Muscle of leg (tissue), 11 donors: ENCODE results near the gene ARMC9. TPM values are rescaled to one million over a fixed set of nuclear protein-coding genes. Genes with fewer than 3 reads are reported as not detected.
"Not testable (repeated sequence)": the region's sequence is repeated elsewhere in the genome, so short reads cannot be mapped to it uniquely, and the experiment has no call there.

Experiments
- DNase-seq: peaks from one replicate; pipeline ENCODE4 v3.0.0; 2013
- H3K27ac ChIP-seq: one replicate; pipeline ENCODE4 v1.5.1; 2013; ENCODE audit warnings: mild to moderate bottlenecking, low read length, control low read depth
- H3K27me3 ChIP-seq: one replicate; pipeline ENCODE4 v1.6.1; 2013; ENCODE audit warnings: low read length; ENCODE audit not compliant: control insufficient read depth, insufficient read depth
- H3K36me3 ChIP-seq: one replicate; pipeline ENCODE4 v1.6.1; 2013; ENCODE audit warnings: low read length; ENCODE audit not compliant: control insufficient read depth, insufficient read depth
- H3K4me1 ChIP-seq: one replicate; pipeline ENCODE4 v1.6.1; 2013; ENCODE audit warnings: low read length; ENCODE audit not compliant: control insufficient read depth, insufficient read depth
- H3K4me3 ChIP-seq: one replicate; pipeline ENCODE4 v1.5.1; 2013; ENCODE audit warnings: low read length, control low read depth
- H3K9me3 ChIP-seq: replicated peaks from 2 replicates; pipeline ENCODE4 v1.6.1; 2013; ENCODE audit warnings: low read depth, low read length; ENCODE audit not compliant: control insufficient read depth
- whole genome bisulfite sequencing: methylation state at CpG from one replicate; pipeline ENCODE4 v1.1.5; 2013; ENCODE audit warnings: missing lambda C conversion rate; ENCODE audit not compliant: insufficient coverage; 5-methylcytosine and 5-hydroxymethylcytosine counted together
- polyA plus RNA-seq, 8 donors: library from polyadenylated mRNA; unstranded; fragments of 120-200 nt; gene quantifications; one replicate each; pipeline versions ENCODE4 v1.2.1 to v1.2.3, GENCODE V29; 2013; ENCODE audit warnings: inconsistent platforms in 1 of 8, low replicate concordance in 1 of 8; ENCODE audit not compliant: insufficient read length in 8 of 8, insufficient read depth in 1 of 8
- total RNA-seq: library from RNA; stranded (reverse); fragments of 120-200 nt; gene quantifications from one replicate; pipeline ENCODE4 v1.2.4, GENCODE V29; 2013

The ARMC9 gene
- total and polyA plus RNA-seq, 9 donors: 3.6 to 9.4 (median 5.3) TPM

GRCh38 chr2:231189571-231190495 is 8.6 kb upstream of the ARMC9 start:
- peak; percentile 41 for DNase-seq
- Histone ChIP-seq H3K4me3 (no peak overlapping the region), H3K36me3 (no peaks in the 10 kb centered on the region), H3K27ac (peak overlapping the region; percentile 44), H3K9me3 (no peaks in the 10 kb centered on the region), H3K4me1 (peaks cover 17% of the 10 kb centered on the region), H3K27me3 (peaks cover 20% of the 10 kb centered on the region)
- 50% methylated on average over 13 of the region's 22 CpGs for WGBS

- DNase-seq: peak; percentile 60
- peaks cover 20% of the 10 kb centered on the region for H3K27me3 ChIP-seq
- 11% methylated on average over 41 of the region's 42 CpGs for WGBS
- no peaks in the 10 kb centered on the region for H3K9me3 ChIP-seq
- peak overlapping the region; percentile 25 for H3K4me3 ChIP-seq
- peak overlapping the region; percentile 44 for H3K27ac ChIP-seq
- no peaks in the 10 kb centered on the region for H3K36me3 ChIP-seq
- H3K4me1 ChIP-seq: peaks cover 17% of the 10 kb centered on the region
Observed at GRCh38 chr2:231190531-231191197, 7.8 kb upstream of the ARMC9 start.

- Histone ChIP-seq H3K27ac (peak overlapping the region; percentile 65), H3K4me1 (peaks cover 17% of the 10 kb centered on the region), H3K4me3 (no peak overlapping the region), H3K36me3 (no peaks in the 10 kb centered on the region), H3K9me3 (no peaks in the 10 kb centered on the region), H3K27me3 (peaks cover 22% of the 10 kb centered on the region)
- WGBS: 13% methylated on average over 10 of the region's 19 CpGs
- DNase-seq: peak; percentile 93
Observed at GRCh38 chr2:231191896-231192872, 6.2 kb upstream of the ARMC9 start.

DNA sequence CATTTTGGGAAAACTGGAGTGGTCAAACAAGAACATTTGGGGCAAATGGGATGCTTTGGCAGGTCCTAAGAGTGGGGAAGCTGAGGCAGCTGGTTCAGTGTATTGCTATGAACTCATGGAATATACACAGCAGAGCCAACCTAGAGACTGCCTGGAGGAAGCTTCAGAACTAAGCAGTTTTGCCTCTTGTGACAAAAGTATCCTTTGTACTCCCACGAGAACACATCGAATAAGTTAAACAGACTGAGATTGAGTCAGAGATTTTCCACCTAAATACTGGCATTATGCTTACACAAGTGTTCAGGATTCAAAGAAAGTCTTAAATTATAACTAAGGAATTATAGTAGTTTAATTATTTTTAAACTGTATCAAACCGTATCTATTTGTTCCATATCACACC is 5.2 kb upstream of the ARMC9 start:
- H3K36me3 ChIP-seq: no peaks in the 10 kb centered on the region
- H3K4me1 ChIP-seq: peaks cover 23% of the 10 kb centered on the region
- no peak overlapping the region for H3K4me3 ChIP-seq
- no peaks in the 10 kb centered on the region for H3K9me3 ChIP-seq
- WGBS: no CpG with 5 or more reads among the region's 3 CpGs
- H3K27ac ChIP-seq: no peak overlapping the region
- peaks cover 22% of the 10 kb centered on the region for H3K27me3 ChIP-seq
- DNase-seq: no peak

DNA sequence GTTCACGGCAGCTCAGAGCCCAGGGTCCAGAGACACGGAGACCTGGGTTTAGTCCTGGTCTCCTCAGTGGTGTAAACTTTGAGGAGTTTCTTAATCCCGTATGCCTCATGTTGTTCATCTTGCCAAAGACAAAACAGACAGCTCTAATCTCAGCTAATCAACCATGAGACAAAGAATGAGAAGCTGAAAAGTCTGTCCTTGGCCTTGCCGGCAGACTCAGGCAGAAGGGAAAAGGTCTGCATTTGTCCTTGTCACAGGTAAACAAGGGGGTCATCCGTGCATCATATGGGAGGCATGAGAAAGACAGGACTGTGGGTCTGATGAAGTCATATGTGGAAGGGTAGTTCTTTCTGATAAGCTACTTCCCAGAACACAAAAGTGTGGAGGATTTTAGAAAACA is 1.8 kb upstream of the ARMC9 start:
- no peak overlapping the region for H3K4me3 ChIP-seq
- 85% methylated on average over 5 of the region's 5 CpGs for WGBS

DNA sequence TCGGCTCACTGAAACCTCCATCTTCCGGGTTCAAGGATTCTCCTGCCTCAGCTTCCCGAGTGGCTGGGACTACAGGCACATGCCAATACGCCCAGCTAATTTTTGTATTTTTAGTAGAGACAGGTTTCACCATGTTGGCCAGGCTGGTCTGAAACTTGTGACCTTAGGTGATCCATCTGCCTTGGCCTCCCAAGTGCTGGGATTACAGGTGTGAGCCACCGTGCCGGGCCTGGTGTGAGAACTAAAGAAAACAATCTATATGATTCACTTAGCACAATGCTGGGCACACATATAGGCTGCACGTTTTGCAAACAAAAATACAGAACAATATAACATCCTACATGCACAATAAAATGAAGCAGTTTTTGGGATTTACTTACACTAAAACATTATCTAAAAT is 1.2 kb upstream of the ARMC9 start:
- H3K9me3 ChIP-seq, H3K27ac ChIP-seq, H3K36me3 ChIP-seq, H3K27me3 ChIP-seq, DNase-seq, H3K4me3 ChIP-seq: not testable (repeated sequence)
- H3K4me1 ChIP-seq: peaks cover 15% of the 10 kb centered on the region
- 88% methylated on average over 1 of the region's 7 CpGs for WGBS

More for the DNA sequence above, 1.8 kb upstream of the ARMC9 start:
- Histone ChIP-seq H3K27me3 (peaks cover 2% of the 10 kb centered on the region), H3K36me3 (no peaks in the 10 kb centered on the region), H3K27ac (no peak overlapping the region), H3K9me3 (no peaks in the 10 kb centered on the region), H3K4me1 (peaks cover 19% of the 10 kb centered on the region)
- no peak for DNase-seq

DNA sequence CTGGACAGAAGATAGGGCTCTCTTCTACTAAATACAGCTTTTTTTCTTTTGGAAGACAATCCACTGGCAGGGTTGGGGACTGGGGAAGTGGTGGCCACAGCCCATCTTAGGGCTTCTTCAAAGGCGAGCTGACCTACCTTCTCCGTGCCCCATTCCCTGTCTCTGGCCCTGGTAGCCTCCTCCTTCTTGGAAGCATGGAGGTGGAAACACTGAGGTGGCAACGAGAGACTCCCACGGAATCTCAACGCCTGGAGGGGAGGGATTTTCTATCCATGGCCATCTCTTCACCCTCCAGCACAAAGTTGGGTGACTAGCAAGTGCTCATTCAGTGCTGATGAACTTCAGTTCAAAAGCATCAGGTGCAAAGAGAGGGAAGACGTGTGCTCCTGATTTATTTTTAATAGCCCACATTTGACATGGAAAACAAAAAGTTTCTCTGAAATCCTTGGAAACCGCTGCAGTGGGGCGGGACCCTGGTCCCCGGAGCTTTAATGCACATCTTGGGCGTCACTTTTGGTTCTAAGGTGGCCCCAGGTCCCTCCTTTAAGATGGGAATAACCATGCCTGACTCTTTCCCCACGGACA is 633 bp upstream of the ARMC9 start:
- peaks cover 2% of the 10 kb centered on the region for H3K27me3 ChIP-seq
- 10% methylated on average over 4 of the region's 11 CpGs for WGBS
- peak overlapping the region; percentile 86 for H3K4me3 ChIP-seq
- no peak overlapping the region for H3K27ac ChIP-seq
- no peaks in the 10 kb centered on the region for H3K9me3 ChIP-seq
- H3K36me3 ChIP-seq: no peaks in the 10 kb centered on the region
- H3K4me1 ChIP-seq: peaks cover 10% of the 10 kb centered on the region
- DNase-seq: no peak

DNA sequence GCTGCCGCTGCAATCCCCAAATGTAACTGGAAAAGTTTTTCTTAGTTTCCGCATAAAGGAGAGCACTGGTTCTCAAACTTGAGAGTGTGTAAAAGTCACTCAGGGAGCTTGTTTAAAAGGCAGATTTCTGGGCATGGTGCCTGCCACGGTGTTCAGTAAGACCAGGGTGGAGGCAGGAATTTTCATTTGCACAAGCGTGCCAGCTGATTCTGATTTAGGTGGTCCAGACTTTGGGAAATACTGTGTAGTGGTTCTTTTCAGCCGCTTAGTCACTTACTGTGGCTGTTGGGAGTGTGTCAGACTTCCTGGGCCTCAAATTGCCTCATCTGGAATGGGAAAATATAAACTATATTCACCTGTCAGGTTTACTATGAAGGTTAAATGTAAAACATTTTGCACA is 788 bp downstream of the ARMC9 start:
- H3K27ac ChIP-seq: peak overlapping the region; percentile 52
- WGBS: 10% methylated on average over 3 of the region's 5 CpGs
- no peaks in the 10 kb centered on the region for H3K36me3 ChIP-seq
- H3K4me1 ChIP-seq: peaks cover 10% of the 10 kb centered on the region
- H3K4me3 ChIP-seq: peak overlapping the region; percentile 86
- DNase-seq: no peak
- no peaks in the 10 kb centered on the region for H3K9me3 ChIP-seq
- H3K27me3 ChIP-seq: peaks cover 2% of the 10 kb centered on the region

DNA sequence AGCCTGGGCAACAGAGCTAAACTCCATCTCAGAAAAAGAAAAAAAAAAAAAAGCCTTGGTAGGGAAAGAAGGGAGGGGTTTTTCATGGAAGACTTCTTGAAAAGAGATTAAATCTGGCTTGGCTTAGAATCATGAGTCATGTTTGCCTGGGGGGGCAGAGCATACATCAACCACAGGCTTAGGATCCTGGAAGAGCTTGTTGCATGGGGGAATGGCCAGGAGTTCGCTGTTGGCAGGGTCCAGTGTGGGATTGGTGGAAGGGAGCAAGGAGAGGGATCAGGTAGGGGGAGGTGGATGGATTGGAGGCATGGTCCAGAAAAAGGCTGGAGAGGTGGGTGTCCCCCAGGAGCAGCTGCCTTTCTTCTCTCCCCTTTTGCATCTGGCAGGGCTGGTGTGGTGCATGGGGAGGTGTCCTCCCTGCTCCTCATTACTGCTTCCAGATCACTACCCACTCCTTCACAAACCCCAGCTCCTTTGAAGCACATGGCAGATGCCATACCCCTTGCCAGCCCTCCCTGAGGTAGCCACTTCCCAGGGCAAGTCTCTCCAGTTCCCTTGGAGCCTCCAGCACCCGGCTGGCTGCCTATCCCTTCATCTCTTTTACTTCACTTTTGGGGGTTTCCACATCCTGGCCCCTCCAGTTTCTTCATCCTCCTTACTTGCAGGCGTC is 2.5 kb downstream of the ARMC9 start:
- no peaks in the 10 kb centered on the region for H3K9me3 ChIP-seq
- 65% methylated on average over 2 of the region's 3 CpGs for WGBS
- H3K27ac ChIP-seq: no peak overlapping the region
- no peak overlapping the region for H3K4me3 ChIP-seq
- H3K27me3 ChIP-seq: peaks cover 2% of the 10 kb centered on the region
- peak; percentile 75 for DNase-seq
- no peaks in the 10 kb centered on the region for H3K36me3 ChIP-seq
- peaks cover 10% of the 10 kb centered on the region for H3K4me1 ChIP-seq
